Measurements from ENCODE around the gene PLEKHA7.

GRCh38 chr11:16775614-16776283, 238.5 kb downstream of the PLEKHA7 start:
- TF ChIP-seq CTCF (IDR thresholded peaks at IDR 0.05 in 2 of 3, conservative IDR thresholded peaks at IDR 0.05 in 1 of 3; ENCODE audit: borderline replicate concordance in 1 of 3, insufficient read depth in 1 of 3, low read depth in 2 of 3, low read length in 2 of 3) (no peak), POLR2A (IDR thresholded peaks at IDR 0.05; ENCODE audit: borderline replicate concordance, extremely low read depth, insufficient read depth, insufficient read length) (no peak), EZH2 (IDR thresholded peaks at IDR 0.05) (no peak), CEBPB (IDR thresholded peaks at IDR 0.05; ENCODE audit: low read depth) (no peak), TCF7L2 (IDR thresholded peaks at IDR 0.05; ENCODE audit: borderline replicate concordance, extremely low read depth, insufficient read depth, insufficient read length) (no peak), ZBTB33 (IDR thresholded peaks at IDR 0.05; ENCODE audit: extremely low read depth, insufficient replicate concordance, low read length) (no peak)
